Glutamatergic neuron (in vitro differentiated cells): Measurements from ENCODE around the gene INSIG2. TPM values are rescaled to one million over a fixed set of nuclear protein-coding genes. Genes with fewer than 3 reads are reported as not detected.

ENCODE experiments used
- DNase-seq: peaks from one replicate; pipeline ENCODE4 v3.0.0; 2022
- H3K27ac Mint-ChIP-seq: one replicate; pipeline ENCODE4 v1.8.0; 2020; ENCODE audit warnings: mild to moderate bottlenecking, mixed read lengths, inconsistent platforms; ENCODE audit not compliant: unreplicated experiment
- H3K27me3 Mint-ChIP-seq: one replicate; pipeline ENCODE4 v1.8.0; 2020; ENCODE audit warnings: mild to moderate bottlenecking, moderate library complexity, mixed read lengths, inconsistent platforms; ENCODE audit not compliant: unreplicated experiment
- H3K36me3 Mint-ChIP-seq: one replicate; pipeline ENCODE4 v1.8.0; 2020; ENCODE audit warnings: mild to moderate bottlenecking, mixed read lengths, inconsistent platforms; ENCODE audit not compliant: unreplicated experiment
- H3K4me1 Mint-ChIP-seq: one replicate; pipeline ENCODE4 v1.8.0; 2020; ENCODE audit warnings: mild to moderate bottlenecking, low read depth, mixed read lengths, inconsistent platforms; ENCODE audit not compliant: unreplicated experiment
- H3K4me3 Mint-ChIP-seq: one replicate; pipeline ENCODE4 v1.8.0; 2020; ENCODE audit warnings: mild to moderate bottlenecking, mixed read lengths, inconsistent platforms; ENCODE audit not compliant: unreplicated experiment
- H3K9me3 Mint-ChIP-seq: one replicate; pipeline ENCODE4 v1.8.0; 2020; ENCODE audit warnings: mild to moderate bottlenecking, moderate library complexity, mixed read lengths, inconsistent platforms; ENCODE audit not compliant: unreplicated experiment
- CTCF ChIP-seq: fragments of 200-600 bp; sonication (generic); IDR thresholded peaks from one replicate; pipeline ENCODE4 v1.5.0; 2021; ENCODE audit not compliant: partially characterized antibody, unreplicated experiment
- total RNA-seq: library from RNA; stranded (reverse); fragmentation: NEBNext Ultra II Directional; extraction: Animal tissue kit (Norgen Biotek cat#: 25700); gene quantifications from one replicate; pipeline ENCODE4 v1.2.1, GENCODE V29; 2021; ENCODE audit not compliant: unreplicated experiment

INSIG2 gene
- total RNA-seq, 1 donor from 2014 or later, result 20.3 TPM

GRCh38 chr2:118131771-118132170 is 43.5 kb downstream of the INSIG2 start:
- peaks cover 2% of the 10 kb centered on the region for H3K27me3 Mint-ChIP-seq
- no peak overlapping the region for H3K4me3 Mint-ChIP-seq
- peaks cover 1% of the 10 kb centered on the region for H3K9me3 Mint-ChIP-seq
- DNase-seq, result no peak
- no peak for TF ChIP-seq CTCF
- no peak overlapping the region for H3K27ac Mint-ChIP-seq
- H3K4me1 Mint-ChIP-seq, result no peaks in the 10 kb centered on the region
- no peaks in the 10 kb centered on the region for H3K36me3 Mint-ChIP-seq

GRCh38 chr2:118133916-118134315 is 45.6 kb downstream of the INSIG2 start:
- Mint-ChIP-seq H3K9me3 (no peaks in the 10 kb centered on the region), H3K27me3 (peaks cover 2% of the 10 kb centered on the region), H3K27ac (no peak overlapping the region), H3K4me1 (no peaks in the 10 kb centered on the region), H3K36me3 (no peaks in the 10 kb centered on the region), H3K4me3 (no peak overlapping the region)
- no peak for TF ChIP-seq CTCF
- DNase-seq, result no peak

DNA sequence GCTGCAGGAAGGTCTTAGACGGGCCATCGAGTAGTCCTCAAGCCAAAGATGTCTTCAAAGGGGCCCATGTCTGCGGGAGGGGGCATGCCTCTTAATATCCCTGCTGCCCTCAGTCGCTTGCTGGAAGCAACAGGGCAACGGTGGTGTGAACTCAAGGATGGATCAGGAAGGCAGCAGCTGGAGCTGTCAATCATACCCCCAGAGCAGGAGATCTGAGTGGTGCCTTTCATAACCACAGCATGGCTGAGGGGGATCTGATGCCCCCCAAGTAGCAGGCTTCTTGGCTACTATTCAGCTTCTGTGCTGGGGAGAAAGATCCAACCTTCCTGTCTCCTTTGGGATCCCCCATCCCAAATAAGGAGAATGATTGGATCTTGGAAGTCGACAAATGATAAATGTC is 46.4 kb downstream of the INSIG2 start:
- H3K36me3 Mint-ChIP-seq, result no peaks in the 10 kb centered on the region
- no peaks in the 10 kb centered on the region for H3K9me3 Mint-ChIP-seq
- peaks cover 2% of the 10 kb centered on the region for H3K27me3 Mint-ChIP-seq
- no peak overlapping the region for H3K27ac Mint-ChIP-seq
- no peaks in the 10 kb centered on the region for H3K4me1 Mint-ChIP-seq
- no peak overlapping the region for H3K4me3 Mint-ChIP-seq
- no peak for TF ChIP-seq CTCF
- no peak for DNase-seq

GRCh38 chr2:118145207-118145606 is 56.9 kb downstream of the INSIG2 start:
- Mint-ChIP-seq H3K4me3 (no peak overlapping the region), H3K9me3 (peaks cover 4% of the 10 kb centered on the region), H3K27me3 (no peaks in the 10 kb centered on the region), H3K36me3 (no peaks in the 10 kb centered on the region), H3K27ac (no peak overlapping the region), H3K4me1 (no peaks in the 10 kb centered on the region)
- DNase-seq, result no peak
- TF ChIP-seq CTCF, result no peak

GRCh38 chr2:118145806-118146205 is 57.5 kb downstream of the INSIG2 start:
- Mint-ChIP-seq H3K4me1 (no peaks in the 10 kb centered on the region), H3K4me3 (no peak overlapping the region), H3K9me3 (peaks cover 4% of the 10 kb centered on the region), H3K36me3 (no peaks in the 10 kb centered on the region), H3K27me3 (no peaks in the 10 kb centered on the region), H3K27ac (no peak overlapping the region)
- no peak for DNase-seq
- TF ChIP-seq CTCF, result no peak
